HepG2 (cell line): ENCODE results near the gene LDB3. TPM values are rescaled to one million over a fixed set of nuclear protein-coding genes. Genes with fewer than 3 reads are reported as not detected.

Experiments
- ATAC-seq: fragments of 200-7000 bp; cut with Tn5 transposase; 3 replicates; pipeline ENCODE4 v1.9.1; 2020; ENCODE audit warnings: mild to moderate bottlenecking, moderate library complexity
- BruUV-seq: library from RNA; stranded (reverse); fragments of 400-500 nt; replicated peaks from 2 replicates; lab custom pipeline; 2021; lab: Mats Ljungman, UMichigan
- CTCF ChIA-PET: fragments of 300-600 bp; formaldehyde crosslinking; extraction: SDS; loops from one replicate; lab custom pipeline; 2021; ENCODE audit warnings: low total read pairs, inconsistent platforms, low intra/inter-chr PET ratio; lab: Yijun Ruan, JAX
- POLR2A ChIA-PET: fragments of 350-600 bp; sonication (Branson Sonifier 250); formaldehyde crosslinking; loops from one replicate; lab custom pipeline; 2020; ENCODE audit warnings: antibody characterized with exemption, inconsistent platforms; lab: Yijun Ruan, JAX
- DNase-seq: peaks from one replicate; pipeline ENCODE4 v3.0.0-alpha.2; 2015; ENCODE audit warnings: low spot score
- FAIRE-seq: peaks from 3 replicates; lab custom pipeline; 2011; peaks lifted over from hg19 to GRCh38; lab: Jason Lieb, UNC
- H2AFZ ChIP-seq: one replicate; pipeline ENCODE4 v1.6.1; 2011; ENCODE audit warnings: low read length, inconsistent platforms
- H3K27ac ChIP-seq: fragments of 300-600 bp; 3 replicates; pipeline ENCODE4 v1.8.0; 2011; ENCODE audit warnings: mixed run types, mild to moderate bottlenecking, mixed read lengths, low read length, inconsistent platforms; ENCODE audit not compliant: insufficient read depth; ENCODE audit errors: extremely low read length
- H3K27me3 ChIP-seq, 2 experiments: fragments of 200-600 bp in 1 of 2; 2 replicates in 1 of 2; 3 replicates in 1 of 2; pipeline versions ENCODE4 v1.6.0 to v1.8.0; 2011; ENCODE audit warnings: low read length in 2 of 2, mild to moderate bottlenecking in 2 of 2, moderate library complexity in 2 of 2, inconsistent platforms in 1 of 2; ENCODE audit not compliant: insufficient read depth in 2 of 2, control insufficient read depth in 1 of 2
- H3K36me3 ChIP-seq, 2 experiments: fragments of 200-600 bp in 1 of 2; replicated peaks in 1 of 2; 2 replicates in 1 of 2; 3 replicates in 1 of 2; pipeline versions ENCODE4 v1.5.1 to v1.8.0; 2011; ENCODE audit warnings: low read length in 2 of 2, inconsistent platforms in 1 of 2; ENCODE audit not compliant: insufficient read depth in 2 of 2, control insufficient read depth in 1 of 2
- H3K4me1 ChIP-seq: 2 replicates; pipeline ENCODE4 v1.5.1; 2012; ENCODE audit warnings: low read length, inconsistent platforms; ENCODE audit not compliant: insufficient read depth
- H3K4me2 ChIP-seq: 2 replicates; pipeline ENCODE4 v1.6.0; 2011; ENCODE audit warnings: low read depth, low read length, inconsistent platforms
- H3K4me3 ChIP-seq, 3 experiments: fragments of 200-600 bp in 1 of 3; sonication (generic), shearing (Covaris generic) in 1 of 3; replicated peaks in 1 of 3; 2 replicates each; pipeline ENCODE4 v1.5.1; 2011 to 2016; ENCODE audit warnings: low read length in 3 of 3, inconsistent platforms in 2 of 3, low read depth in 2 of 3, mild to moderate bottlenecking in 2 of 3, control low read depth in 1 of 3, mixed read lengths in 1 of 3; ENCODE audit not compliant: insufficient read depth in 1 of 3
- H3K79me2 ChIP-seq: one replicate; pipeline ENCODE4 v1.6.1; 2011; ENCODE audit warnings: low read length, inconsistent platforms; ENCODE audit not compliant: insufficient read depth
- H3K9ac ChIP-seq: 2 replicates; pipeline ENCODE4 v1.6.0; 2011; ENCODE audit warnings: mild to moderate bottlenecking, low read depth, low read length, inconsistent platforms; ENCODE audit not compliant: insufficient read depth
- H3K9me3 ChIP-seq: 2 replicates; pipeline ENCODE4 v1.5.1; 2012; ENCODE audit warnings: mild to moderate bottlenecking, low read length
- H4K20me1 ChIP-seq: 2 replicates; pipeline ENCODE4 v1.6.0; 2011; ENCODE audit warnings: inconsistent platforms, mild to moderate bottlenecking, low read length, moderate library complexity; ENCODE audit not compliant: insufficient read depth
- CC2D1A ChIP-seq: sonication (generic); formaldehyde crosslinking; IDR thresholded peaks from 2 replicates; pipeline ENCODE4 v1.8.1; 2023; ENCODE audit warnings: mild to moderate bottlenecking, missing genetic modification reagents
- HDAC1 ChIP-seq: sonication (generic); formaldehyde crosslinking; IDR thresholded peaks from 2 replicates; pipeline ENCODE4 v1.5.1; 2020; ENCODE audit warnings: mild to moderate bottlenecking, missing genetic modification reagents
- KLF16 ChIP-seq, 2 experiments: sonication (generic) in 1 of 2; formaldehyde crosslinking in 1 of 2; IDR thresholded peaks; 2 replicates each; pipeline versions ENCODE4 v1.6.1 to v1.8.0; 2016 to 2023; ENCODE audit warnings: missing genetic modification reagents in 2 of 2, missing compliant biosample characterization in 1 of 2
- PBX2 ChIP-seq: IDR thresholded peaks from 2 replicates; pipeline ENCODE4 v1.6.1; 2016; ENCODE audit warnings: control low read depth
- TRIM22 ChIP-seq: fragments of 450-650 bp; IDR thresholded peaks from 2 replicates; pipeline ENCODE4 v1.6.1; 2017
- ZGPAT ChIP-seq: IDR thresholded peaks from 2 replicates; pipeline ENCODE4 v1.6.1; 2016; ENCODE audit warnings: mild to moderate bottlenecking
- ZMAT5 ChIP-seq: sonication (generic); formaldehyde crosslinking; IDR thresholded peaks from 2 replicates; pipeline ENCODE4 v1.5.0; 2020; ENCODE audit warnings: mild to moderate bottlenecking, low read depth, missing genetic modification reagents, borderline replicate concordance
- ZNF225 ChIP-seq: sonication (generic); formaldehyde crosslinking; IDR thresholded peaks from 2 replicates; pipeline ENCODE4 v1.4.0; 2020; ENCODE audit warnings: mild to moderate bottlenecking, missing genetic modification reagents
- ZNF280D ChIP-seq: sonication (generic); formaldehyde crosslinking; IDR thresholded peaks from 2 replicates; pipeline ENCODE4 v1.5.1; 2020; ENCODE audit warnings: mild to moderate bottlenecking, missing genetic modification reagents
- ZNF672 ChIP-seq: sonication (generic); formaldehyde crosslinking; IDR thresholded peaks from 2 replicates; pipeline ENCODE4 v1.8.1; 2022; ENCODE audit warnings: missing genetic modification reagents
- WGBS: methylation state at CpG from one replicate; pipeline ENCODE4 v1.1.6; 2017; ENCODE audit warnings: low lambda C conversion rate; 5-methylcytosine and 5-hydroxymethylcytosine counted together
- in situ Hi-C: cut with HindIII; loops from 2 replicates; pipeline ENCODE4 v1.10.0; 2017; ENCODE audit warnings: low pct_unique_long_range_greater_than_20kb; ENCODE audit not compliant: extremely low pct_ligation_motif_present
- intact Hi-C: fragments of 100-400 bp; cut with micrococcal nuclease; formaldehyde crosslinking; loops from one replicate; pipeline ENCODE4 v1.10.0; 2022; ENCODE audit not compliant: unreplicated experiment
- polyA plus RNA-seq, 8 experiments: library from polyadenylated mRNA; depleted of rRNA in 3 of 8; stranded (reverse) in 7 of 8; unstranded in 1 of 8; fragments of >200 nt; fragmentation: Illumina TruSeq in 4 of 8; extraction: Trizol in 4 of 8; gene quantifications; 2 replicates each; pipeline versions ENCODE4 v1.2.1 to v1.2.3, GENCODE V29; 2011 to 2016; ENCODE audit warnings: low read depth in 4 of 8, missing spikeins in 1 of 8, mixed read lengths in 1 of 8; ENCODE audit not compliant: insufficient read depth in 1 of 8
- total RNA-seq, 5 experiments: library from RNA; depleted of rRNA; stranded (reverse); fragments of >200 nt; fragmentation: Illumina TruSeq; extraction: Trizol; gene quantifications; 2 replicates each; pipeline ENCODE4 v1.2.3, GENCODE V29; 2016; ENCODE audit warnings: low read depth in 1 of 5

Gene LDB3
- total and polyA plus RNA-seq, 2 of the 13 experiments (the other 11 are each of a cell fraction or from before 2014, with no cell fraction given): not detected

GRCh38 chr10:86725980-86726676 is 57.8 kb downstream of the LDB3 start:
- H3K4me2 ChIP-seq: no peak overlapping the region
- TF ChIP-seq KLF16 (CRISPR knock-in tag; IDR thresholded peaks at IDR 0.05) (no peak), CC2D1A (CRISPR knock-in tag) (no peak), HDAC1 (CRISPR knock-in tag) (no peak)
- H3K9me3 ChIP-seq: no peaks in the 10 kb centered on the region
- H2AFZ ChIP-seq: no peak overlapping the region
- intact Hi-C loops: no loop called here
- no TSS peak for BruUV-seq
- ATAC-seq (no peak), FAIRE-seq (no peak), DNase-seq (no peak)
- H4K20me1 ChIP-seq: no peaks in the 10 kb centered on the region
- POLR2A ChIA-PET: no interaction called here
- CTCF ChIA-PET: no interaction called here
- H3K9ac ChIP-seq: no peak overlapping the region
- no peak overlapping the region for H3K4me3 ChIP-seq
- 88% methylated on average over 14 of the region's 14 CpGs for WGBS
- no peaks in the 10 kb centered on the region for H3K36me3 ChIP-seq
- no peak overlapping the region for H3K27ac ChIP-seq
- H3K79me2 ChIP-seq: no peaks in the 10 kb centered on the region
- H3K4me1 ChIP-seq: peaks cover 40% of the 10 kb centered on the region
- peaks cover 0 to 4% of the 10 kb centered on the region in 2 experiments; a peak in 1 of 5 replicates for H3K27me3 ChIP-seq
- in situ Hi-C loops: no loop called here

GRCh38 chr10:86726677-86726999 is 58.3 kb downstream of the LDB3 start:
- Histone ChIP-seq H3K4me2 (no peak overlapping the region), H3K79me2 (no peaks in the 10 kb centered on the region), H4K20me1 (no peaks in the 10 kb centered on the region), H3K27ac (no peak overlapping the region), H3K9ac (no peak overlapping the region), H3K9me3 (no peaks in the 10 kb centered on the region), H3K4me1 (peaks cover 40% of the 10 kb centered on the region), H2AFZ (no peak overlapping the region), H3K27me3 (no peaks in the 10 kb centered on the region; a peak in 1 of 5 replicates), H3K4me3 (no peak overlapping the region), H3K36me3 (no peaks in the 10 kb centered on the region)
- intact Hi-C loops: no loop called here
- POLR2A ChIA-PET: interaction anchor here (1.5 kb wide), 1 partner anchor 29 kb away, joined by 5 read pairs; the partner anchor contains the start of gene BMPR1A
- WGBS: 0% methylated on average over 1 of the region's 1 CpG
- CTCF ChIA-PET: no interaction called here
- DNase-seq (no peak), FAIRE-seq (no peak), ATAC-seq (no peak)
- in situ Hi-C loops: no loop called here
- BruUV-seq: no TSS peak
- TF ChIP-seq TRIM22 (no peak), ZMAT5 (no peak), ZNF225 (CRISPR knock-in tag) (no peak), ZNF672 (CRISPR knock-in tag) (no peak), ZGPAT (CRISPR knock-in tag) (no peak), PBX2 (no peak), ZNF280D (CRISPR knock-in tag) (no peak)
